SK-N-SH (cell line): ENCODE measurements around the gene SPEG. TPM values are rescaled to one million over a fixed set of nuclear protein-coding genes. Genes with fewer than 3 reads are reported as not detected.

ENCODE experiments used
- CTCF ChIA-PET: fragments of 300-600, 350-600 bp; formaldehyde crosslinking; extraction: SDS; loops from one replicate; lab custom pipeline; 2021; lab: Yijun Ruan, JAX
- POLR2A ChIA-PET: fragments of 350-600 bp; sonication (Branson Sonifier 250); formaldehyde crosslinking; extraction: SDS; loops from one replicate; lab custom pipeline; 2020; ENCODE audit warnings: antibody characterized with exemption, inconsistent platforms; lab: Yijun Ruan, JAX
- DNase-seq: peaks from one replicate; pipeline ENCODE4 v3.0.0; 2012
- H2AFZ ChIP-seq: fragments of 200-600 bp; sonication (generic); 2 replicates; pipeline ENCODE4 v1.8.1; 2016; ENCODE audit warnings: antibody characterized with exemption, mild to moderate bottlenecking, low read depth
- H3F3A ChIP-seq: fragments of 200-600 bp; sonication (generic); replicated peaks from 2 replicates; pipeline ENCODE3; 2016; ENCODE audit warnings: antibody characterized with exemption, mild to moderate bottlenecking; ENCODE audit not compliant: insufficient read depth
- H3K27ac ChIP-seq, 2 experiments: fragments of 200-500 bp in 1 of 2; fragments of 200-600 bp in 1 of 2; sonication (Bioruptor generic) in 1 of 2; sonication (generic), shearing (Covaris generic) in 1 of 2; 2 replicates each; pipeline versions ENCODE4 v1.5.1 to v1.6.1; 2014 to 2016; ENCODE audit warnings: low read depth in 2 of 2, inconsistent platforms in 1 of 2, low read length in 1 of 2, mild to moderate bottlenecking in 1 of 2, mixed read lengths in 1 of 2
- H3K27me3 ChIP-seq: fragments of 200-600 bp; sonication (generic), shearing (Covaris generic); 2 replicates; pipeline ENCODE4 v1.6.1; 2016; ENCODE audit warnings: mixed run types; ENCODE audit not compliant: insufficient read depth
- H3K36me3 ChIP-seq, 2 experiments: fragments of 200-500 bp in 1 of 2; fragments of 200-600 bp in 1 of 2; sonication (Bioruptor generic) in 1 of 2; sonication (generic) in 1 of 2; replicated peaks in 1 of 2; 2 replicates each; pipeline versions ENCODE3 to v1.5.1; 2014 to 2016; ENCODE audit warnings: low read length in 1 of 2, mild to moderate bottlenecking in 1 of 2; ENCODE audit not compliant: insufficient read depth in 2 of 2, control insufficient read depth in 1 of 2
- H3K4me1 ChIP-seq, 2 experiments: fragments of 200-500 bp in 1 of 2; fragments of 200-600 bp in 1 of 2; sonication (Bioruptor generic) in 1 of 2; sonication (generic), shearing (Covaris generic) in 1 of 2; 2 replicates each; pipeline versions ENCODE4 v1.5.1 to v1.6.1; 2014 to 2016; ENCODE audit warnings: low read depth in 1 of 2, low read length in 1 of 2, mixed run types in 1 of 2; ENCODE audit not compliant: insufficient read depth in 2 of 2, control insufficient read depth in 1 of 2
- H3K4me2 ChIP-seq: fragments of 200-600 bp; sonication (generic), shearing (Covaris generic); 2 replicates; pipeline ENCODE4 v1.6.1; 2017; ENCODE audit warnings: mixed run types
- H3K4me3 ChIP-seq, 2 experiments: fragments of 200-500 bp in 1 of 2; fragments of 200-600 bp in 1 of 2; sonication (Bioruptor generic) in 1 of 2; sonication (generic), shearing (Covaris generic) in 1 of 2; 2 replicates each; pipeline versions ENCODE4 v1.5.1 to v1.8.1; 2014 to 2016; ENCODE audit warnings: low read depth in 2 of 2, inconsistent platforms in 1 of 2, low read length in 1 of 2, mild to moderate bottlenecking in 1 of 2, mixed read lengths in 1 of 2, moderate library complexity in 1 of 2
- H3K79me2 ChIP-seq: fragments of 200-600 bp; sonication (generic); 2 replicates; pipeline ENCODE4 v1.8.1; 2017; ENCODE audit warnings: mild to moderate bottlenecking; ENCODE audit not compliant: insufficient read depth
- H3K9ac ChIP-seq: fragments of 200-600 bp; sonication (generic); 2 replicates; pipeline ENCODE4 v1.6.1; 2017; ENCODE audit warnings: mixed run types
- H3K9me2 ChIP-seq: fragments of 200-600 bp; sonication (generic); 2 replicates; pipeline ENCODE4 v1.6.1; 2017; ENCODE audit warnings: mixed run types
- H3K9me3 ChIP-seq: fragments of 200-600 bp; sonication (generic); 2 replicates; pipeline ENCODE4 v1.6.1; 2017; ENCODE audit warnings: mixed run types, mild to moderate bottlenecking, moderate library complexity
- H4K20me1 ChIP-seq: fragments of 200-600 bp; sonication (generic); 2 replicates; pipeline ENCODE4 v1.6.1; 2017; ENCODE audit warnings: mild to moderate bottlenecking, mixed run types; ENCODE audit not compliant: insufficient read depth
- ELF1 ChIP-seq: IDR thresholded peaks from 2 replicates; pipeline ENCODE4 v1.4.0; 2012
- EP300 ChIP-seq, 2 experiments: IDR thresholded peaks; 2 replicates each; pipeline versions ENCODE4 v1.4.0 to v1.6.1; 2012; ENCODE audit warnings: borderline replicate concordance in 1 of 2, low read depth in 1 of 2, low read length in 1 of 2
- EZH2phosphoT487 ChIP-seq: fragments of 200-600 bp; sonication (generic); IDR thresholded peaks from 2 replicates; pipeline ENCODE4 v1.6.1; 2017; ENCODE audit warnings: low read depth, mixed run types, mild to moderate bottlenecking, antibody characterized with exemption, moderate library complexity, borderline replicate concordance
- FOSL2 ChIP-seq: IDR thresholded peaks from 2 replicates; pipeline ENCODE4 v1.4.0; 2012; ENCODE audit warnings: low read depth, mild to moderate bottlenecking, moderate library complexity, borderline replicate concordance
- FOXM1 ChIP-seq: IDR thresholded peaks from 2 replicates; pipeline ENCODE4 v1.4.0; 2012; ENCODE audit warnings: low read depth, mild to moderate bottlenecking
- GATA2 ChIP-seq: sonication (generic); formaldehyde crosslinking; IDR thresholded peaks from 2 replicates; pipeline ENCODE4 v1.5.0; 2020; ENCODE audit warnings: mild to moderate bottlenecking, missing genetic modification reagents
- JUND ChIP-seq: IDR thresholded peaks from 2 replicates; pipeline ENCODE4 v1.4.0; 2012
- MEF2A ChIP-seq: IDR thresholded peaks from 2 replicates; pipeline ENCODE4 v1.4.0; 2012; ENCODE audit warnings: low read depth, borderline replicate concordance
- POLR2AphosphoS5 ChIP-seq: IDR thresholded peaks from 2 replicates; pipeline ENCODE4 v1.6.1; 2012; ENCODE audit warnings: low read depth, low read length
- RAD21 ChIP-seq: IDR thresholded peaks from 2 replicates; pipeline ENCODE4 v1.6.1; 2012; ENCODE audit warnings: mild to moderate bottlenecking, low read length
- RCOR1 ChIP-seq: fragments of 150-350 bp; IDR thresholded peaks from 2 replicates; pipeline ENCODE4 v1.6.1; 2017; ENCODE audit warnings: antibody characterized with exemption, low read length
- RFX5 ChIP-seq: IDR thresholded peaks from 2 replicates; pipeline ENCODE4 v1.6.1; 2012; ENCODE audit warnings: mild to moderate bottlenecking, improper control_type of control experiment, low read length
- RXRA ChIP-seq: IDR thresholded peaks from 2 replicates; pipeline ENCODE4 v1.4.0; 2012; ENCODE audit warnings: low read depth, mild to moderate bottlenecking, borderline replicate concordance
- SIN3A ChIP-seq: IDR thresholded peaks from 2 replicates; pipeline ENCODE4 v1.6.1; 2012; ENCODE audit warnings: low read depth, mild to moderate bottlenecking, low read length, moderate library complexity, borderline replicate concordance
- USF1 ChIP-seq: IDR thresholded peaks from 2 replicates; pipeline ENCODE4 v1.4.0; 2012; ENCODE audit warnings: low read depth, borderline replicate concordance
- WGBS: methylation state at CpG from one replicate; pipeline ENCODE4 v1.1.6; 2017; ENCODE audit warnings: low lambda C conversion rate; 5-methylcytosine and 5-hydroxymethylcytosine counted together
- polyA plus RNA-seq, 3 experiments: library from polyadenylated mRNA; depleted of rRNA; stranded (reverse); fragments of >200 nt; gene quantifications; 2 replicates each; pipeline ENCODE4 v1.2.3, GENCODE V29; 2012
- TF ChIP-seq, protein P1 (sequence below): fragments of 150-350 bp; IDR thresholded peaks from 2 replicates; pipeline ENCODE4 v1.6.1; 2017; ENCODE audit warnings: antibody characterized with exemption, low read length, low read depth, borderline replicate concordance
- TF ChIP-seq, protein P2 (sequence below): IDR thresholded peaks from 2 replicates; pipeline ENCODE4 v1.4.0; 2012; ENCODE audit warnings: low read depth, borderline replicate concordance

SPEG gene
- polyA plus RNA-seq, 1 of the 3 experiments (the other 2 are of a cell fraction): 107 TPM

- Histone ChIP-seq H3K4me3 (no peak overlapping the region), H3F3A (no peaks in the 10 kb centered on the region), H3K4me1 (peaks cover 16 to 56% of the 10 kb centered on the region in 2 experiments), H3K36me3 (peaks cover 4 to 7% of the 10 kb centered on the region in 2 experiments), H3K27me3 (no peaks in the 10 kb centered on the region), H4K20me1 (no peaks in the 10 kb centered on the region), H3K27ac (peak overlapping the region in 1 of 2 experiments; percentile 99; a peak in 2 of 4 replicates), H3K9me2 (no peaks in the 10 kb centered on the region), H3K79me2 (peaks cover 20% of the 10 kb centered on the region), H3K4me2 (peak overlapping the region; percentile 98; the same call in 1 of the 2 replicates), H2AFZ (no peak overlapping the region), H3K9ac (no peak overlapping the region), H3K9me3 (no peaks in the 10 kb centered on the region)
- ChIA-PET POLR2A (interaction anchor here (0.8 to 4.6 kb wide), 9 partner anchors 10 to 108 kb away, joined by 3 to 53 read pairs (median 12); partner anchors contain the start of genes ASIC4, CHPF and TMEM198), CTCF (interaction anchor here (0.6 to 62.1 kb wide), 10 partner anchors 3 to 94 kb away, joined by 3 to 2824 read pairs (median 5); partner anchors contain the start of genes ASIC4, CHPF, GMPPA and TMEM198)
- DNase-seq: no peak
- TF ChIP-seq RAD21 (no peak), RCOR1 (no peak), EP300 (IDR thresholded peaks at IDR 0.05; ENCODE audit: borderline replicate concordance in 1 of 2, low read depth in 1 of 2, low read length in 1 of 2) (no peak), RXRA (no peak), POLR2AphosphoS5 (no peak), GATA2 (no peak), FOSL2 (no peak), FOXM1 (no peak), MEF2A (no peak), SIN3A (no peak), USF1 (no peak), RFX5 (no peak), JUND (no peak), EZH2phosphoT487 (no peak), ELF1 (no peak)
- TF ChIP-seq, protein P1, sequence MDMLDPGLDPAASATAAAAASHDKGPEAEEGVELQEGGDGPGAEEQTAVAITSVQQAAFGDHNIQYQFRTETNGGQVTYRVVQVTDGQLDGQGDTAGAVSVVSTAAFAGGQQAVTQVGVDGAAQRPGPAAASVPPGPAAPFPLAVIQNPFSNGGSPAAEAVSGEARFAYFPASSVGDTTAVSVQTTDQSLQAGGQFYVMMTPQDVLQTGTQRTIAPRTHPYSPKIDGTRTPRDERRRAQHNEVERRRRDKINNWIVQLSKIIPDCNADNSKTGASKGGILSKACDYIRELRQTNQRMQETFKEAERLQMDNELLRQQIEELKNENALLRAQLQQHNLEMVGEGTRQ: no peak
- TF ChIP-seq, protein P2, sequence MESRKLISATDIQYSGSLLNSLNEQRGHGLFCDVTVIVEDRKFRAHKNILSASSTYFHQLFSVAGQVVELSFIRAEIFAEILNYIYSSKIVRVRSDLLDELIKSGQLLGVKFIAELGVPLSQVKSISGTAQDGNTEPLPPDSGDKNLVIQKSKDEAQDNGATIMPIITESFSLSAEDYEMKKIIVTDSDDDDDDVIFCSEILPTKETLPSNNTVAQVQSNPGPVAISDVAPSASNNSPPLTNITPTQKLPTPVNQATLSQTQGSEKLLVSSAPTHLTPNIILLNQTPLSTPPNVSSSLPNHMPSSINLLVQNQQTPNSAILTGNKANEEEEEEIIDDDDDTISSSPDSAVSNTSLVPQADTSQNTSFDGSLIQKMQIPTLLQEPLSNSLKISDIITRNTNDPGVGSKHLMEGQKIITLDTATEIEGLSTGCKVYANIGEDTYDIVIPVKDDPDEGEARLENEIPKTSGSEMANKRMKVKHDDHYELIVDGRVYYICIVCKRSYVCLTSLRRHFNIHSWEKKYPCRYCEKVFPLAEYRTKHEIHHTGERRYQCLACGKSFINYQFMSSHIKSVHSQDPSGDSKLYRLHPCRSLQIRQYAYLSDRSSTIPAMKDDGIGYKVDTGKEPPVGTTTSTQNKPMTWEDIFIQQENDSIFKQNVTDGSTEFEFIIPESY: no peak
- WGBS: 94% methylated on average over 39 of the region's 61 CpGs
These were observed 62.3 kb downstream of the SPEG start for GRCh38 chr2:219496825-219497494.
